ENCODE results near the gene ASH1L.
A peak's percentile ranks its signal among the peaks of the same experiment; 100 is the strongest.
"Not testable (repeated sequence)": the region's sequence is repeated elsewhere in the genome, so short reads cannot be mapped to it uniquely, and the experiment has no call there.

The ASH1L gene

GRCh38 chr1:155555915-155556314 lies 6.7 kb downstream of the ASH1L start:
- DNase-seq (ENCODE audit: low spot score) = no peak

- DNase-seq (ENCODE audit: low spot score) = no peak
These were observed 9.3 kb downstream of the ASH1L start for GRCh38 chr1:155553349-155553748.

GRCh38 chr1:155548706-155549105 lies 13.9 kb downstream of the ASH1L start:
- no peak for DNase-seq (ENCODE audit: low spot score)

GRCh38 chr1:155540000-155540874 lies 22.4 kb downstream of the ASH1L start:
- DNase-seq (ENCODE audit: low spot score) = no peak

GRCh38 chr1:155537193-155537592 lies 25.4 kb downstream of the ASH1L start:
- no peak for DNase-seq (ENCODE audit: low spot score)

- no peak for DNase-seq (ENCODE audit: low spot score)
These were observed 31.0 kb downstream of the ASH1L start for GRCh38 chr1:155531624-155532023.

- no peak for DNase-seq (ENCODE audit: low spot score)
These were observed 32.7 kb downstream of the ASH1L start for GRCh38 chr1:155529929-155530328.

- DNase-seq (ENCODE audit: low spot score) = no peak
These were observed 33.5 kb downstream of the ASH1L start for GRCh38 chr1:155529109-155529508.

GRCh38 chr1:155527677-155528076 lies 34.9 kb downstream of the ASH1L start:
- no peak for DNase-seq (ENCODE audit: low spot score)

GRCh38 chr1:155526356-155526755 lies 36.2 kb downstream of the ASH1L start:
- DNase-seq (ENCODE audit: low spot score) = no peak

- no peak for DNase-seq (ENCODE audit: low spot score)
These were observed 40.5 kb downstream of the ASH1L start for GRCh38 chr1:155522069-155522468.

- DNase-seq (ENCODE audit: low spot score) = no peak
These were observed 44.1 kb downstream of the ASH1L start for GRCh38 chr1:155518484-155518883.

GRCh38 chr1:155514582-155515187 lies 47.9 kb downstream of the ASH1L start:
- no peak for DNase-seq (ENCODE audit: low spot score)

GRCh38 chr1:155513300-155513916 lies 49.2 kb downstream of the ASH1L start:
- DNase-seq (ENCODE audit: low spot score) = peak; percentile 59

- DNase-seq (ENCODE audit: low spot score) = not testable (repeated sequence)
These were observed 51.2 kb downstream of the ASH1L start for GRCh38 chr1:155511385-155511784.

GRCh38 chr1:155509064-155509463 lies 53.5 kb downstream of the ASH1L start:
- no peak for DNase-seq (ENCODE audit: low spot score)

- no peak for DNase-seq (ENCODE audit: low spot score)
These were observed 54.7 kb downstream of the ASH1L start for GRCh38 chr1:155507945-155508344.

GRCh38 chr1:155505963-155506362 lies 56.6 kb downstream of the ASH1L start:
- not testable (repeated sequence) for DNase-seq (ENCODE audit: low spot score)

- peak; percentile 22 for DNase-seq (ENCODE audit: low spot score)
These were observed 58.4 kb downstream of the ASH1L start for GRCh38 chr1:155504207-155504606.

GRCh38 chr1:155499953-155500639 lies 62.5 kb downstream of the ASH1L start:
- DNase-seq (ENCODE audit: low spot score) = no peak

- no peak for DNase-seq (ENCODE audit: low spot score)
These were observed 63.3 kb downstream of the ASH1L start for GRCh38 chr1:155499263-155499662.

GRCh38 chr1:155493595-155493994 lies 69.0 kb downstream of the ASH1L start:
- DNase-seq (ENCODE audit: low spot score) = not testable (repeated sequence)
